Tibial nerve (tissue), 3 donors: Measurements from ENCODE around the gene POU2AF3.

ENCODE experiments used
- CTCF ChIP-seq, 5 experiments: fragments of 200-600 bp in 3 of 5; fragments of 450-650 bp in 2 of 5; sonication (generic) in 3 of 5; IDR thresholded peaks; one replicate each; pipeline ENCODE4 v1.5.1; 2016 to 2019; ENCODE audit warnings: antibody characterized with exemption in 5 of 5, mild to moderate bottlenecking in 3 of 5, moderate library complexity in 2 of 5
- POLR2A ChIP-seq, 2 donors: fragments of 450-650 bp; IDR thresholded peaks; one replicate each; pipeline ENCODE4 v1.6.1; 2017; ENCODE audit warnings: antibody characterized with exemption in 2 of 2, mild to moderate bottlenecking in 2 of 2, moderate library complexity in 2 of 2

DNA sequence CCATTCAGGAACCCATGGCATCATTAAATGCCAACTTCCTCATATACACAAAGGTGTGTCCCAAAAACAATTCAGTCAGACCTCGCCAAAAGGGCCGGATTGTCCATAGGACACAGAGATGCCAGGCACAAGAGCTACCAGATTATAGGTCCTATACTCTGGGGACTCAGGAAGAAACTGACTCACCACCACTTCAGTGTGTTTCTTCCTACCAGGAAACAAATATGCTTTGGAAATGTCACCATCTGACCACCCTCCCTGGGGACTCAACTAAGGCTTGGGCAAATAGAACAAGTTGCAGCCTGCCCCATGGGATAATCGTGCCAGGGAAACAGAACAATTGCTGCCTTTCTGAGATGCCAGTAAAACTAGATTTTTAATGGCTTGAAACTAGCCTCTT is 11.7 kb downstream of the POU2AF3 start:
- TF ChIP-seq CTCF (IDR thresholded peaks at IDR 0.05) (no peak), POLR2A (IDR thresholded peaks at IDR 0.05) (no peak)
